ENCODE data around the gene ZBTB16.

DNA sequence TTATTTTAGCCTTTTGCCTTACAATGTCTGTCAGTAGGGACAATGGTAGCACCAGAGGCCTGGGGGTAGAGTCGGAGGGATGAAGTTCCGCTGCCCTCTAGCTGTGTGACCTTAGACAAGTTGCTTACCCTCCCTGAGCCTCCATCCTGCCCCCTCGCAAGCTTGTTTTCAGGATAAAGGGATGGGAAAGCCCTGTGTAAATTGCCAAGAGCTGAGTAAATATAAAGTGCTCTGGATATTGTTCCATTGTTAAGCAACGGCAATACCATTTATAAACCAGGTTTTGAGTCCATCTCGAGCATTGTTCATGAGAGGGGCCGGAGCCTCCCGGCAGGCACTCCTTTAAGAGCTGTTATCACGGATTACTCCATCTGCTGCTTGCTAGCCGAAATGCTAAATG is 72.9 kb downstream of the ZBTB16 start:
- TF ChIP-seq EZH2 (IDR thresholded peaks at IDR 0.05; ENCODE audit: borderline replicate concordance, low read depth, low read length, severe bottlenecking) = no peak
- TF ChIP-seq, protein P1, sequence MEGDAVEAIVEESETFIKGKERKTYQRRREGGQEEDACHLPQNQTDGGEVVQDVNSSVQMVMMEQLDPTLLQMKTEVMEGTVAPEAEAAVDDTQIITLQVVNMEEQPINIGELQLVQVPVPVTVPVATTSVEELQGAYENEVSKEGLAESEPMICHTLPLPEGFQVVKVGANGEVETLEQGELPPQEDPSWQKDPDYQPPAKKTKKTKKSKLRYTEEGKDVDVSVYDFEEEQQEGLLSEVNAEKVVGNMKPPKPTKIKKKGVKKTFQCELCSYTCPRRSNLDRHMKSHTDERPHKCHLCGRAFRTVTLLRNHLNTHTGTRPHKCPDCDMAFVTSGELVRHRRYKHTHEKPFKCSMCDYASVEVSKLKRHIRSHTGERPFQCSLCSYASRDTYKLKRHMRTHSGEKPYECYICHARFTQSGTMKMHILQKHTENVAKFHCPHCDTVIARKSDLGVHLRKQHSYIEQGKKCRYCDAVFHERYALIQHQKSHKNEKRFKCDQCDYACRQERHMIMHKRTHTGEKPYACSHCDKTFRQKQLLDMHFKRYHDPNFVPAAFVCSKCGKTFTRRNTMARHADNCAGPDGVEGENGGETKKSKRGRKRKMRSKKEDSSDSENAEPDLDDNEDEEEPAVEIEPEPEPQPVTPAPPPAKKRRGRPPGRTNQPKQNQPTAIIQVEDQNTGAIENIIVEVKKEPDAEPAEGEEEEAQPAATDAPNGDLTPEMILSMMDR (IDR thresholded peaks at IDR 0.05; ENCODE audit: borderline replicate concordance, extremely low read depth, low read length, poor library complexity, severe bottlenecking) = no peak

Data from DND-41 (cell line).